Mucosa of stomach (tissue), 1 donor: ENCODE data around the gene MARCHF3.
"Not testable (repeated sequence)": the region's sequence is repeated elsewhere in the genome, so short reads cannot be mapped to it uniquely, and the experiment has no call there.

Source experiments
- H3K27me3 ChIP-seq: one replicate; pipeline ENCODE4 v1.7.0; 2013; ENCODE audit warnings: mild to moderate bottlenecking, low read length; ENCODE audit not compliant: control insufficient read depth, insufficient read depth
- H3K36me3 ChIP-seq: one replicate; pipeline ENCODE4 v1.7.0; 2013; ENCODE audit warnings: low read length; ENCODE audit not compliant: control insufficient read depth, insufficient read depth
- H3K4me1 ChIP-seq: one replicate; pipeline ENCODE4 v1.7.0; 2013; ENCODE audit warnings: mild to moderate bottlenecking, low read length; ENCODE audit not compliant: control insufficient read depth, insufficient read depth
- H3K4me3 ChIP-seq: one replicate; pipeline ENCODE4 v1.7.0; 2013; ENCODE audit warnings: low read length
- H3K9ac ChIP-seq: one replicate; pipeline ENCODE4 v1.7.0; 2013; ENCODE audit warnings: mild to moderate bottlenecking, low read length, moderate library complexity
- H3K9me3 ChIP-seq: one replicate; pipeline ENCODE4 v1.7.0; 2013; ENCODE audit warnings: mild to moderate bottlenecking, low read length, moderate library complexity; ENCODE audit not compliant: control insufficient read depth
- donor health status: Pancreatic carcinoma.

MARCHF3 gene

DNA sequence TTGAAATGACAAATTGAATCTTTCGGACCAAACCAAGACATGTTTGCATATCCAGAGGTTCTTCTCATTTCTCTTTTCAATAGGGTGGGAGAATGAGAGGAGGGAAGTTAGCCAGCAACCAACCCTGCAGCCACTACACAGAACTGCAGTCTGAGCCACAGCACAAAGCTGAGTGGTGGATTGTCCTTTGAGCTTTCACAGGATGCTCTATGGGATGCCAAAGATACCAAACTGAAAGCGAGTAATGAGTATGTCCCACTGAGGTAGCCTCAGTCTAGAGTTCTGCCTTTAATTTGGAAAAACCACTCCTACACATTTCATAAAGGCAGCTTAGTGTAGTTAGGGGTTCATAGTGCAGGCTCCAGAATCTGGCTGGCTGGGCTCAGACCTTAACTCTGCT lies 114.9 kb downstream of the MARCHF3 start:
- Histone ChIP-seq H3K4me3 (no peak overlapping the region), H3K9me3 (no peaks in the 10 kb centered on the region), H3K9ac (no peak overlapping the region), H3K4me1 (peaks cover 18% of the 10 kb centered on the region), H3K27me3 (no peaks in the 10 kb centered on the region), H3K36me3 (no peaks in the 10 kb centered on the region)

DNA sequence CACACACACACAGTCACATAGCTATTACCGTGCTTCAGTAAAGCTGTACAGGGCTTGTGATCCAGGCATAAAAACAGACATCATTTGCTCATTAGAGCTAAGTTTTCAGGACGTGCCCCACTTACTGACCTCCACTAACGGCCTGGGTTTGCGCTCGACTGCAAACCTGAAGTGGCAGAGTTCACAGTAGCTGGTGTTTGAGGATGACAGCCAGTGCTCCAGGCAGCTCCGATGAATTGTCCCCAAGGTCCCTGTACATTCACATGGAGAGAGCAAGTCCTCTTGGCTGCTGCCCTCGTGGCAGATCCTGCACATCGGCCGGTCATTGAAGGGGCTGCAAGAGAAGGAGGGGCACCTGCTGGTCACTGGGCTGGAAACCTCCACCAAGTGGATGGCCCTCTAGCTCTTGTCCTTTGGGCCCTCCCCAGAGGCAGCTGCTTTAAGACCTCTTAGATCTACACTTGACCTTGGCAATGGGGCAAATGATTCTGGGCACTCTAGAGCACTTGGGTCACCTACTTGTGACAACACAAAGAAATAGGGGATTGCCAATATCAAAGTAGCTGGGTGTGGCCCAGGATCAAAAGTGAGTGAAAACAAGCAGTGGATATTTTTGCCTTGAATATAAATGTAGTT lies 115.4 kb downstream of the MARCHF3 start:
- H3K4me3 ChIP-seq = no peak overlapping the region
- no peak overlapping the region for H3K9ac ChIP-seq
- no peaks in the 10 kb centered on the region for H3K36me3 ChIP-seq
- H3K9me3 ChIP-seq = no peaks in the 10 kb centered on the region
- H3K4me1 ChIP-seq = peaks cover 18% of the 10 kb centered on the region
- H3K27me3 ChIP-seq = no peaks in the 10 kb centered on the region

DNA sequence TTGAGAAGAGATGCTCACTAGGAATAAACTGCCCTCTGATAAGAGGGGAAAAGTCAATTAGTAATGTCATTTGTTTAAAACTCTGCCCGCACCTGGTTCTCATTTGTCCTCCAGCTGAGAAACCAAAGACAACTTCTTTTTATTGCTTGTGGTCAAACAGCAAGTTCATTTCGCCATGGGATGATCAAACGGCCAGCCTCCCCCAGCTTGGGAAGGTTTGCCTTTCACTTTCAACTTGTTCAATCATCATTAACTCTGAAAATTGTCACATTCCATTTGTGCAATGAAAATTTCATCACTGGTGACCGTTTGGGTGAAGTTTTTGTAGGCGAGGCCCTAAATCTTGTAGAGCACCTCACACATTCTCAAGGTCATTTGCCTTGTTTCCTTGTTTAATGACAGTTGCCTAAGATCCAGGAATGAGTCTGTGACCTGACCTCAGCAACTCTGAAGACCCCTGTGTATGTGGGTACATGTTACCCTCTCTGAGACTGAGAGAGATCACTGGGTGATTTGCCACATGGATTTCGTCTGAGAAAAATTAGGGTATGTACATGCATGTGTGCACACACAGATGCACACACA lies 117.7 kb downstream of the MARCHF3 start:
- Histone ChIP-seq H3K9me3 (no peaks in the 10 kb centered on the region), H3K4me3 (no peak overlapping the region)

GRCh38 chr5:126911986-126912385 lies 118.4 kb downstream of the MARCHF3 start:
- Histone ChIP-seq H3K4me3 (no peak overlapping the region), H3K9ac (no peak overlapping the region), H3K4me1 (no peaks in the 10 kb centered on the region), H3K27me3 (no peaks in the 10 kb centered on the region), H3K36me3 (no peaks in the 10 kb centered on the region), H3K9me3 (no peaks in the 10 kb centered on the region)

More for the DNA sequence above, 117.7 kb downstream of the MARCHF3 start:
- peaks cover 6% of the 10 kb centered on the region for H3K4me1 ChIP-seq
- no peaks in the 10 kb centered on the region for H3K36me3 ChIP-seq
- no peaks in the 10 kb centered on the region for H3K27me3 ChIP-seq
- no peak overlapping the region for H3K9ac ChIP-seq

DNA sequence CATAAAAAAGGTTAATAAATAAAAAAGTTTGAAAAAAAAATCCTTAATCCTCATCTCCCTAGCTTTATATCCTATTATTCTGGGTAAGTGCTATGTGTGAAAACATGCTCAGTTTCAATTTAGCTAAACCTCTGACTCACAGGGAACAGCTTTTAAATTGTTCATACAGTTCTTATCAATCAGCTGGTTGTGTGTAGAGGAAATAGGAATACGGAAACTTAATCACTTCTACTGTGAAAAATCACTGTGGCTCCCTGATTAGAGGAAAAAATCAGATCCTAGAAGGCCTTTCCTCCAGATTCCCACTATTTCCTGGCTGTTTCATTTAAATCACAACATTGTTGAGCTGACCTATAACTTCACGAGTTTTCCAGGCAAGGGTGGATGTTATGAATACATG lies 120.5 kb downstream of the MARCHF3 start:
- H3K4me1 ChIP-seq = no peaks in the 10 kb centered on the region

DNA sequence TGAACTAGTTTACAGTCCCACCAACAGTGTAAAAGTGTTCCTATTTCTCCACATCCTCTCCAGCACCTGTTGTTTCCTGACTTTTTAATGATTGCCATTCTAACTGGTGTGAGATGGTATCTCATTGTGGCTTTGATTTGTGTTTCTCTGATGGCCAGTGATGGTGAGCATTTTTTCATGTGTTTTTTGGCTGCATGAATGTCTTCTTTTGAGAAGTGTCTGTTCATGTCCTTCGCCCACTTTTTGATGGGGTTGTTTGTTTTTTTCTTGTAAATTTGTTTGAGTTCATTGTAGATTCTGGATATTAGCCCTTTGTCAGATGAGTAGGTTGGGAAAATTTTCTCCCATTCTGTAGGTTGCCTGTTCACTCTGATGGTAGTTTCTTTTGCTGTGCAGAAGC lies 126.0 kb downstream of the MARCHF3 start:
- not testable (repeated sequence) for H3K36me3 ChIP-seq, H3K9ac ChIP-seq, H3K9me3 ChIP-seq, H3K4me3 ChIP-seq, H3K27me3 ChIP-seq, H3K4me1 ChIP-seq

More for the DNA sequence above, 120.5 kb downstream of the MARCHF3 start:
- Histone ChIP-seq H3K4me3 (no peak overlapping the region), H3K36me3 (no peaks in the 10 kb centered on the region), H3K9me3 (no peaks in the 10 kb centered on the region), H3K27me3 (no peaks in the 10 kb centered on the region), H3K9ac (no peak overlapping the region)

- H3K9ac ChIP-seq = no peak overlapping the region
- no peaks in the 10 kb centered on the region for H3K27me3 ChIP-seq
- no peak overlapping the region for H3K4me3 ChIP-seq
- no peaks in the 10 kb centered on the region for H3K4me1 ChIP-seq
- no peaks in the 10 kb centered on the region for H3K9me3 ChIP-seq
- no peaks in the 10 kb centered on the region for H3K36me3 ChIP-seq
These were observed 129.6 kb downstream of the MARCHF3 start for GRCh38 chr5:126900796-126901195.

GRCh38 chr5:126899476-126899875 lies 130.9 kb downstream of the MARCHF3 start:
- H3K27me3 ChIP-seq = no peaks in the 10 kb centered on the region
- H3K9ac ChIP-seq = no peak overlapping the region
- no peaks in the 10 kb centered on the region for H3K36me3 ChIP-seq

DNA sequence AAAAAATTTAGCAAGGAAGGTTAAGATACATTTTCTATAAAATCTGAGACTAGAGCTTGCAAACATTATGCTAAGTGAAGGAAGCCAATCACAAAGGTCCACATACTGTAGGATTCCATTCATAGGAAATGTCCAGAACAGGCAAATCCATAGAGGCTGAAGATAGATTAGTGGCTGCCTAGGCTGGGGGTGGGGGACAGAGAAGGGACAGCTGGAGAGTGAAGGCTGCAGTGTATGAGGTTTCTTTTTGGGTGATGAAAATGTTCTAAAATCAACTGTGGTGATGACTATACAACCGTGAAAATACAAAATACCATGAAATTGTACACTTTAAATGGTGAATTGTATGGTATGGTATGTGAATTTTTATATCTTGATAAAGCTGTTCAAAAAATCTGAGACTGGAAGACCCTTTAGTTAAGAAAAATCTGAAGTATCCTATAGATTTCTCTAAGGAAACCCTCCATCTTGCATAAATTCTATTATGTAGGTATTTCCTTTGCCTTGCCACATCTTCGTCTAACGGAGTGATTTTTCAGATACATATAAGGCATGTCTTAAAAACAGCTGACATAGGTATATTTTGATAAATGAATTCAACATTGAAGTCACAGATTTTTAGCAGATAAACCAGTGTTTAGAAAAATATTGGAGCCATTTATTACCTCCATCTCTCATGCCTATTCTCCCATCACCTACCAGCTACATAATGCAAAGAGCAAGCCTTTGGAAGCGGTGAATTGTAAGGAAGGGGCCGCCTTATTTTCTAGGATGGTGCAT lies 132.3 kb downstream of the MARCHF3 start:
- Histone ChIP-seq H3K9me3 (no peaks in the 10 kb centered on the region), H3K36me3 (no peaks in the 10 kb centered on the region), H3K4me3 (no peak overlapping the region), H3K27me3 (no peaks in the 10 kb centered on the region), H3K9ac (no peak overlapping the region), H3K4me1 (no peaks in the 10 kb centered on the region)

More at GRCh38 chr5:126899476-126899875, 130.9 kb downstream of the MARCHF3 start:
- H3K9me3 ChIP-seq = no peaks in the 10 kb centered on the region
- H3K4me3 ChIP-seq = no peak overlapping the region
- H3K4me1 ChIP-seq = no peaks in the 10 kb centered on the region

GRCh38 chr5:126896170-126896702 lies 134.1 kb downstream of the MARCHF3 start:
- H3K27me3 ChIP-seq = no peaks in the 10 kb centered on the region
- H3K9ac ChIP-seq = no peak overlapping the region
- no peaks in the 10 kb centered on the region for H3K36me3 ChIP-seq

GRCh38 chr5:126895712-126896111 lies 134.6 kb downstream of the MARCHF3 start:
- not testable (repeated sequence) for H3K9ac ChIP-seq, H3K36me3 ChIP-seq, H3K4me3 ChIP-seq, H3K4me1 ChIP-seq, H3K9me3 ChIP-seq, H3K27me3 ChIP-seq

More at GRCh38 chr5:126896170-126896702, 134.1 kb downstream of the MARCHF3 start:
- H3K4me3 ChIP-seq = no peak overlapping the region
- H3K9me3 ChIP-seq = no peaks in the 10 kb centered on the region
- H3K4me1 ChIP-seq = no peaks in the 10 kb centered on the region

DNA sequence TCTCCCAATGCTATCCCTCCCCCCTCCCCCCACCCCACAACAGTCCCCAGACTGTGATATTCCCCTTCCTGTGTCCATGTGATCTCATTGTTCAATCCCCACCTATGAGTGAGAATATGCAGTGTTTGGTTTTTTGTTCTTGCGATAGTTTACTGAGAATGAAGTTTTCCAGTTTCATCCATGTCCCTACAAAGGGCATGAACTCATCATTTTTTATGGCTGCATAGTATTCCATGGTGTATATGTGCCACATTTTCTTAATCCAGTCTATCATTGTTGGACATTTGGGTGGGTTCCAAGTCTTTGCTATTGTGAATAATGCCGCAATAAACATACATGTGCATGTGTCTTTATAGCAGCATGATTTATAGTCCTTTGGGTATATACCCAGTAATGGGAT lies 139.9 kb downstream of the MARCHF3 start:
- not testable (repeated sequence) for H3K4me1 ChIP-seq, H3K27me3 ChIP-seq, H3K4me3 ChIP-seq, H3K9me3 ChIP-seq, H3K36me3 ChIP-seq, H3K9ac ChIP-seq
